Gastroesophageal sphincter (tissue), 3 donors: ENCODE data around the gene KCND3.

Source experiments
- EP300 ChIP-seq: sonication (generic); formaldehyde crosslinking; IDR thresholded peaks from one replicate; pipeline ENCODE4 v1.6.1; 2017; ENCODE audit warnings: antibody characterized with exemption, mild to moderate bottlenecking
- POLR2A ChIP-seq, 2 donors: fragments of 450-650 bp; IDR thresholded peaks; one replicate each; pipeline ENCODE4 v1.6.1; 2017; ENCODE audit warnings: antibody characterized with exemption in 2 of 2, mild to moderate bottlenecking in 2 of 2, moderate library complexity in 1 of 2
- POLR2AphosphoS5 ChIP-seq: sonication (generic); formaldehyde crosslinking; IDR thresholded peaks from one replicate; pipeline ENCODE4 v1.6.1; 2017; ENCODE audit warnings: antibody characterized with exemption
- TF ChIP-seq, protein P1 (sequence below), 4 experiments: fragments of 200-600 bp in 2 of 4; fragments of 450-650 bp in 2 of 4; sonication (generic) in 1 of 4; IDR thresholded peaks; one replicate each; pipeline ENCODE4 v1.5.1; 2017 to 2019; ENCODE audit warnings: antibody characterized with exemption in 4 of 4, mild to moderate bottlenecking in 2 of 4, moderate library complexity in 2 of 4

DNA sequence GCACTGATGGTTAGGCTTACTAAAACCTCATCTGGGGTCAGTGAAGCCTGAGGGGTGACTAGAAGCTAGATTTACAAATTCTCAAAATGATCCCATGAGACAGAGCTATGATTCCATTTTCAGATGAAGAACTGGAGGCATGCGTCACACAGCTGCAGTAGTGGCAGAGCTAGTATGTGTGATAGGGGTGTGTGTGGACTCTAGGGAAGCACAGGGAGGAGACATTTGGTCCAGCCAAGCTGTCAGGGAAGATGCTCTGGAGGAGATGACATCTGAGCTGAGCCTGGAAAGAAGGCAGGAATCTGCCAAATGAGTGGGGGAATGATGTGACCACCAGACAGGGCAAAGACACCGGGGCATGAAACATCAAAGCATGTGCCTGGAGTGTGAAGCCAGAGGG, 12.0 kb upstream of the KCND3 start:
- TF ChIP-seq, protein P1, sequence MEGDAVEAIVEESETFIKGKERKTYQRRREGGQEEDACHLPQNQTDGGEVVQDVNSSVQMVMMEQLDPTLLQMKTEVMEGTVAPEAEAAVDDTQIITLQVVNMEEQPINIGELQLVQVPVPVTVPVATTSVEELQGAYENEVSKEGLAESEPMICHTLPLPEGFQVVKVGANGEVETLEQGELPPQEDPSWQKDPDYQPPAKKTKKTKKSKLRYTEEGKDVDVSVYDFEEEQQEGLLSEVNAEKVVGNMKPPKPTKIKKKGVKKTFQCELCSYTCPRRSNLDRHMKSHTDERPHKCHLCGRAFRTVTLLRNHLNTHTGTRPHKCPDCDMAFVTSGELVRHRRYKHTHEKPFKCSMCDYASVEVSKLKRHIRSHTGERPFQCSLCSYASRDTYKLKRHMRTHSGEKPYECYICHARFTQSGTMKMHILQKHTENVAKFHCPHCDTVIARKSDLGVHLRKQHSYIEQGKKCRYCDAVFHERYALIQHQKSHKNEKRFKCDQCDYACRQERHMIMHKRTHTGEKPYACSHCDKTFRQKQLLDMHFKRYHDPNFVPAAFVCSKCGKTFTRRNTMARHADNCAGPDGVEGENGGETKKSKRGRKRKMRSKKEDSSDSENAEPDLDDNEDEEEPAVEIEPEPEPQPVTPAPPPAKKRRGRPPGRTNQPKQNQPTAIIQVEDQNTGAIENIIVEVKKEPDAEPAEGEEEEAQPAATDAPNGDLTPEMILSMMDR (IDR thresholded peaks at IDR 0.05) = no peak
- TF ChIP-seq POLR2A (IDR thresholded peaks at IDR 0.05) (no peak), POLR2AphosphoS5 (no peak), EP300 (no peak)
